Smooth muscle cell (in vitro differentiated cells): Measurements from ENCODE around the gene ZBED4. TPM values are rescaled to one million over a fixed set of nuclear protein-coding genes. Genes with fewer than 3 reads are reported as not detected.

Experiments used
- DNase-seq: peaks from one replicate; lab custom pipeline; 2025; ENCODE audit not compliant: unreplicated experiment; lab: John Stamatoyannopoulos, UW
- H2AFZ ChIP-seq: fragments of 200-600 bp; sonication (generic); 2 replicates; pipeline ENCODE4 v1.6.0; 2016; ENCODE audit warnings: antibody characterized with exemption, low read depth, mild to moderate bottlenecking
- H3F3A ChIP-seq: fragments of 200-600 bp; sonication (generic); 2 replicates; pipeline ENCODE4 v1.6.0; 2017; ENCODE audit warnings: antibody characterized with exemption, low read depth
- H3K27ac ChIP-seq: fragments of 200-600 bp; sonication (generic); 2 replicates; pipeline ENCODE4 v1.5.1; 2016; ENCODE audit warnings: low read depth, mild to moderate bottlenecking
- H3K27me3 ChIP-seq: fragments of 200-600 bp; sonication (generic); 2 replicates; pipeline ENCODE4 v1.6.1; 2016; ENCODE audit warnings: low read depth, mild to moderate bottlenecking
- H3K36me3 ChIP-seq: fragments of 200-600 bp; sonication (generic); 2 replicates; pipeline ENCODE4 v1.5.1; 2016; ENCODE audit warnings: low read depth
- H3K4me1 ChIP-seq: fragments of 200-600 bp; sonication (generic); 2 replicates; pipeline ENCODE4 v1.5.1; 2016; ENCODE audit warnings: low read depth
- H3K4me2 ChIP-seq: fragments of 200-600 bp; sonication (generic); 2 replicates; pipeline ENCODE4 v1.6.0; 2016; ENCODE audit warnings: mild to moderate bottlenecking
- H3K4me3 ChIP-seq: fragments of 200-600 bp; sonication (generic); 2 replicates; pipeline ENCODE4 v1.5.1; 2016; ENCODE audit warnings: mild to moderate bottlenecking
- H3K79me2 ChIP-seq: fragments of 200-600 bp; sonication (generic); 2 replicates; pipeline ENCODE4 v1.6.0; 2016; ENCODE audit warnings: low read depth, mild to moderate bottlenecking
- H3K9ac ChIP-seq: fragments of 200-600 bp; sonication (generic); 2 replicates; pipeline ENCODE4 v1.6.0; 2016; ENCODE audit warnings: low read depth
- H3K9me3 ChIP-seq: fragments of 200-600 bp; sonication (generic); replicated peaks from 2 replicates; pipeline ENCODE4 v1.5.1; 2016; ENCODE audit warnings: low read depth
- H4K20me1 ChIP-seq: fragments of 200-600 bp; sonication (generic); 2 replicates; pipeline ENCODE4 v1.6.0; 2016; ENCODE audit warnings: low read depth
- WGBS: methylation state at CpG from one replicate; pipeline ENCODE4 v1.1.7; 2016; ENCODE audit warnings: low lambda C conversion rate; 5-methylcytosine and 5-hydroxymethylcytosine counted together
- polyA plus RNA-seq: library from polyadenylated mRNA; unstranded; fragments of >200 nt; fragmentation: Nextera tagmentation; extraction: Ambion mirVana; gene quantifications from 2 replicates; pipeline ENCODE4 v1.2.1, GENCODE V29; 2016
- total RNA-seq: library from RNA; depleted of rRNA; stranded (reverse); fragments of >200 nt; gene quantifications from 2 replicates; pipeline ENCODE4 v1.2.3, GENCODE V29; 2014
- TF ChIP-seq, protein P1 (sequence below): fragments of 200-600 bp; sonication (generic); IDR thresholded peaks from 2 replicates; pipeline ENCODE4 v1.5.1; 2017; ENCODE audit warnings: borderline replicate concordance, mild to moderate bottlenecking, antibody characterized with exemption; ENCODE audit not compliant: insufficient read depth, poor library complexity, severe bottlenecking

Gene ZBED4
- total and polyA plus RNA-seq, 2 experiments from 2014 or later: 12.1 to 16.6 TPM

DNA sequence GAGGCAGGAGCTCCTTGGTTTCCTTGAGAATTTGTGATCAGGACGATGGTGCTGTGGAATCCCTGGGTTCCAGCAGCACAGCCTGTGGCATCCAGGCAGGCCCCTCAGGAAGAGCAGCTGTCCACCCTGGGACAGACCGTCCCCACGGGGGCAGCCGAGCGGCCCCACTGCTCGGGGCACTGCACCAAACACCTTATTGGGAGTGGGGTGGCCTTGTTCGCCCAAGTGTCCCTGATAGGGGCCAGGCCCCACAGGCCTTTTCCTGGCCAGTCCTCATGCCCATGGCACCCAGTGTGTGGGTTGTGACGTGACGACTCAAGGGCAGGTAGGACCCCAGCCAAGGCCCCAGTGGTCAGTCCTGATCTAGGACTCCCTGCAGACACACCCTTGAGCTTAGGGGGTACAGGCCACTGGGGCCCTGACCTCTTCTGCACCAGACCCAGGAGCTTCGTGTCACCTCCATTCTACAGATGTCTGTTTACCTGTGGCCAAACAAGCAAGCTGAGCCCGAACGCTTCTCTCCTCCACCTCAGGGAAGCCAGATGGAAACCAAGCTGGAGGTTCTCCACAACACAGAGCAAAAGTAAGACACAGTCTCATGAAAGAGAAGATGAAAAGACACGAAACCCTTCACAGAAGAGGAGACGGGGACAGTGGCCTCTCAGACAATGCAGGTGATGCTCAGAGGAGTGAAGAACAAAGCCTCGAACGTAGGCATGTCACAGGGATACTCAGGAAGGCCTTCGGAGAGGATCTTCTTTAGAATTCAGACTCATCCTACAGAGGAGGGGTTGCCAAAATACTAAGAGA is 24.4 kb upstream of the ZBED4 start:
- Histone ChIP-seq H4K20me1 (peaks cover 28% of the 10 kb centered on the region), H2AFZ (no peak overlapping the region), H3K4me1 (peaks cover 14% of the 10 kb centered on the region), H3K27ac (no peak overlapping the region), H3F3A (no peaks in the 10 kb centered on the region), H3K27me3 (no peaks in the 10 kb centered on the region), H3K9ac (no peak overlapping the region), H3K4me2 (no peak overlapping the region), H3K79me2 (peaks cover 30% of the 10 kb centered on the region), H3K36me3 (no peaks in the 10 kb centered on the region), H3K4me3 (no peak overlapping the region), H3K9me3 (no peaks in the 10 kb centered on the region)
- TF ChIP-seq, protein P1, sequence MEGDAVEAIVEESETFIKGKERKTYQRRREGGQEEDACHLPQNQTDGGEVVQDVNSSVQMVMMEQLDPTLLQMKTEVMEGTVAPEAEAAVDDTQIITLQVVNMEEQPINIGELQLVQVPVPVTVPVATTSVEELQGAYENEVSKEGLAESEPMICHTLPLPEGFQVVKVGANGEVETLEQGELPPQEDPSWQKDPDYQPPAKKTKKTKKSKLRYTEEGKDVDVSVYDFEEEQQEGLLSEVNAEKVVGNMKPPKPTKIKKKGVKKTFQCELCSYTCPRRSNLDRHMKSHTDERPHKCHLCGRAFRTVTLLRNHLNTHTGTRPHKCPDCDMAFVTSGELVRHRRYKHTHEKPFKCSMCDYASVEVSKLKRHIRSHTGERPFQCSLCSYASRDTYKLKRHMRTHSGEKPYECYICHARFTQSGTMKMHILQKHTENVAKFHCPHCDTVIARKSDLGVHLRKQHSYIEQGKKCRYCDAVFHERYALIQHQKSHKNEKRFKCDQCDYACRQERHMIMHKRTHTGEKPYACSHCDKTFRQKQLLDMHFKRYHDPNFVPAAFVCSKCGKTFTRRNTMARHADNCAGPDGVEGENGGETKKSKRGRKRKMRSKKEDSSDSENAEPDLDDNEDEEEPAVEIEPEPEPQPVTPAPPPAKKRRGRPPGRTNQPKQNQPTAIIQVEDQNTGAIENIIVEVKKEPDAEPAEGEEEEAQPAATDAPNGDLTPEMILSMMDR: no peak
- DNase-seq: no peak
- WGBS: 97% methylated on average over 17 of the region's 17 CpGs

DNA sequence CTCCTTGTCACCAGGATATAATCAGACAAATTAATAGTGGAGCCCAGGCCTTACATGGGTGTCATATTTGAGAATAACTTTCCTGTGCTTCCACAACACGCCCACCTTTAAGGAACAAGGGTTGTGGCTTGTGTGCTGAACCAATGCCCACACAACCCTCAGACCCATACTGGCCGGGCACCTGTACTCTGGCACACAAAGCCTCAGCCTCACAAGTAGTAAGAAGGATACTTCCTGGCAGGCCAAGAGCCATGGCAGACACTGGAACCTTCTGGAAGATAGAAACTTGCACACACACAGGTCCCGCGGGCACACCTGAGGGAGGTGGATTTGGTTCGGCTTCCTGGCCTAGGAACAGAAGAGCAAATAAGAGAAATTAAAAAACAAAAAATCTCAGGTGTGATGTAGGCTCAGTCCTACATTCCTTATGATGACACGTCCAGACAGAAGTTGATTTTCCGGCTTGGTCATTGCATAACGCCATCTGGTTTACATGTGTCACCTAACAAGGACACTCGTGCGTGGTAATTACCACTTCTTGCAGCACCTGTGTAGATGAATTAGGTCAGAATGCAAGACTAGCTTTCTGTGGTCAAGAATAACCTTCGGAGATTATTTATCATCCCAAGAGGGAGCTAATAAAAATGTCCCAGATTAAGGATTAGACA is 20.2 kb upstream of the ZBED4 start:
- H3F3A ChIP-seq: no peaks in the 10 kb centered on the region
- H3K4me3 ChIP-seq: no peak overlapping the region
- DNase-seq: no peak
- no peaks in the 10 kb centered on the region for H4K20me1 ChIP-seq
- H2AFZ ChIP-seq: no peak overlapping the region
- peak overlapping the region; percentile 57 for H3K27ac ChIP-seq
- no peaks in the 10 kb centered on the region for H3K4me1 ChIP-seq
- H3K9me3 ChIP-seq: no peaks in the 10 kb centered on the region
- H3K36me3 ChIP-seq: no peaks in the 10 kb centered on the region
- H3K4me2 ChIP-seq: no peak overlapping the region
- no peaks in the 10 kb centered on the region for H3K79me2 ChIP-seq
- H3K27me3 ChIP-seq: no peaks in the 10 kb centered on the region
- TF ChIP-seq, protein P1: no peak
- no peak overlapping the region for H3K9ac ChIP-seq
- 83% methylated on average over 11 of the region's 11 CpGs for WGBS

DNA sequence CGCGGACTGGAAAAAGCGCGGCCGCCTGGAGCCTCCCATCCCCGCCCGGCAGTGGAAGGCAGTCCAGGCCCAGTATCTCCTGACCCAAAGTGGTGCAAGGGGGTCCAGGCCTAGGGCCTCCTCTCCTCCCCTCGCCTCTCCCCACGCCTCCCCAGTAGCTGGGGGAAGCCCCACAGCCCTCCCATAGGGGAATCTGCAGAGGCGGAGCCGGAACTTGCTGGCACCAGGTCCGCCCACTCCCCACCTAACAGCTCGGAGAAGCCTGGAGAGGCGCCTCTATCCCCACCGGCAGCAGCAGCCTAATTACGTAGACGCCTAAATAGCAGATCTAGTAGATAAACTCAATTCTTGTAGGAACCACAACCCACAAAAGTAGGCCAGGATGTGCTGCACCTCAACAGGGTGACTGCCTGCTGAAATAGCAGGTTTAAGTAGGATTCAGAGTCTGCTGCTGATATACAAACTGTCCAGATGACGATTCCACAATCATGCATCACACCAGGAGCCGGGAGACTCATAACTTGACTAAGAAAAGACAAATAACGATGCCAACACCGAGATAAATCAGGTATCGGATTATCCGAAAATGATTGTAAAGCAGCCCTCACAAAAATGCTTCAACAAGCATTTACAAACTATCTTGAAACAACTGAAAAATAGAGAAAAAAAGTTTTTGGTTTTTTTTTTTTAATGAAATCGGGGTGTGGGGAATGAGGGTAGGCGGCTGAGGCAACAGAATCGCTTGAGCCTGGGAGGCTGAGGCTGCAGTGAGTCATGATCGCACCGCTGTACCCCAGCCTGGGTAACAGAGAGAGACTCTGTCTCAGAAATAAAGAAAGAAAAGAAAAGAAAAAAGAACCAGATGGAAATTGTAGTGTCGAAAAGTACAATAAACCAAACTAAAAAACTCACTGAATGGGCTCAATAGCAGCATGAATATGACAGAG is 14.6 kb upstream of the ZBED4 start:
- TF ChIP-seq, protein P1: no peak
- Histone ChIP-seq H4K20me1 (no peaks in the 10 kb centered on the region), H3K27me3 (peaks cover 3% of the 10 kb centered on the region), H3K4me2 (peak overlapping the region; percentile 65), H3K4me3 (no peak overlapping the region), H3K9ac (no peak overlapping the region), H3K4me1 (peaks cover 4% of the 10 kb centered on the region), H3K27ac (peak overlapping the region; percentile 71), H2AFZ (no peak overlapping the region), H3F3A (peaks cover 11% of the 10 kb centered on the region), H3K79me2 (no peaks in the 10 kb centered on the region), H3K9me3 (no peaks in the 10 kb centered on the region), H3K36me3 (no peaks in the 10 kb centered on the region)
- 47% methylated on average over 29 of the region's 29 CpGs for WGBS
- DNase-seq: no peak
